COLO668 (cell line): ENCODE results near the gene C1orf52.

Experiments used
- DNase-seq: peaks from one replicate; lab custom pipeline; 2025; ENCODE audit not compliant: unreplicated experiment; lab: John Stamatoyannopoulos, UW

C1orf52 gene

GRCh38 chr1:85237613-85238012, 21.8 kb downstream of the C1orf52 start:
- no peak for DNase-seq

- no peak for DNase-seq
Observed at GRCh38 chr1:85230305-85230977, 29.0 kb downstream of the C1orf52 start.

DNA sequence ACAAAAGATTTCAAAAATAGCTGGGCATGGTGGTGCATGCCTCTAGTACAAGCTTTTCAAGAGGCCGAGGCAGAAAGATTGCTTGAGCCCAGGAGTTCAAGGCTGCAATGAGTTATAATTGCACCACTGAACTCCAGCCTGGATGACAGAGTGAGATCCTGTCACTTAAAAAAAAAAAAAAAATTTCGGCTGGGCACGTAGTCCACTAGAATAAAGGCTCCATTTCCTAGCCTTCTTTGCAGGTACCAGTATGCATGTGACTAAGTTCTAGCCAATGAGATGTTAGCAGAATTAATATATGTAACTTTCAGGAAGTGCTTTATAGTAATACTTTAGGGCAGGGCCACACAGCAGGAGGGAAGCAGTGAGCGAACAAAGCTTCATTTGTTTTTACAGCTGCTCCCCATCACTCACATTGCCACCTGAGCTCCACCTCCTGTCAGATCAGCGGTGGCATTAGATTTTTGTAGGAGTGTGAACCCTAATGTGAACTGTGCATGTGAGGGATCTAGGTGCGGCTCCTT, 29.8 kb downstream of the C1orf52 start:
- DNase-seq, result peak; percentile 58

GRCh38 chr1:85228972-85229371, 30.5 kb downstream of the C1orf52 start:
- no peak for DNase-seq

- no peak for DNase-seq
Observed at GRCh38 chr1:85225624-85226380, 33.7 kb downstream of the C1orf52 start.

DNA sequence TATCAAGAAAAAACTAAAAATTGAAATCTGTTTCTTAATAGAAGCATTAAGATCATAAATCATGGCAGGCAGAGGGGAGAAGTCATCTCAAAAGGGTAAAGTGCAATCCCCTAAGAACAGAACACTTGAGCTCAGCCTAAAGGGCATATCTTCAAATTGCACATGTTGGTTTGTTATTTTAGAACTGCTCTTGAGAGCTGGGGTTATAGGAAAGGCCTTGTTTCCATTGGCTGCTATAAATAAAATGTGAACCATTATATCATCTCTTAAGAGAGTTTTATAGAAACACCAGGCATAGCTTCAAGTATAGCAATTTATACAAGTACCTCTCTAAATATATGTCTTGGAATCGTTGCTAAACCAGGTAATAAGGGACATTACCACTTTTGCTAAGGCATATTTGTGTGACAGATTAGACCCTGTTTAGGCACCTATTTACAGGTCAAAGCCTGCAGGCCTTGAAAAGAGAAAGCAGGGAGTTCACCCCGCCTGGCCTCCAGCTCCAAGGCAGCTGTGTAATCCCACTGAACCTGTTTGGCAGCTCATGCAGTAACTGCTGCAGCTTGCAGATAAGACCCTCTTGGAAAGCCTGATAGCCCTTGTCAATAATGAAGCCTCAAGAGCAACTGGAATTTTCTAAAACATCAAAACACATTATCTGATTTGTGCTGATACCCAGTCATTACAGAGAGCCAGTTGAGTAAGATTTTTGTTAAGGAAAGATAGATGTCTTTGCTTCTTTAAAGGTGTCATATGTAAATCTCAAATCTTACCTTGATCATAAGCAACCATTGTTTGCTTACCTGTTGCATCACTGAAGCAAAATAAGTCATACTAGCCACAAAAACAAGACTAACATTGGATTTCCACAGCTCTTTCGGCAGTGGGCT, 34.5 kb downstream of the C1orf52 start:
- peak; percentile 92 for DNase-seq

GRCh38 chr1:85224295-85224694, 35.2 kb downstream of the C1orf52 start:
- no peak for DNase-seq

DNA sequence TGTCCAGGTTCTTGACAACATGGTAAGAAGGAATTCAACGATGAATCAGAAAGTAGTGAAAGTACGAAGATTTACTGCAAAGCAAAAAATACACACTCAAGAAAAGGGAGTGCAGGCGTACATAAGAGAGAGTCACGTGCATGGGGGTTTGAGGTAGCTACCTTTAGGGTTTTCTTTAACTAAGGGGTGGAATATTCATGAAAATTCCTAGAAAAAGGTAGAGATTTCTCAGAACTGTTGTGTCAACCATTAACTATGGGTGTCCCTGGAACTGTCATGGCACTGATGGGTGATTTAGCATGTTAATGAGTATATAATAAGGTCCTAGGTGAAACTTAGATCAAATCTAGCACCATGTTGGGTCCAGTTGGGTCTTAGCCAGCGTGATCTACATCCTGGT, 36.1 kb downstream of the C1orf52 start:
- no peak for DNase-seq

DNA sequence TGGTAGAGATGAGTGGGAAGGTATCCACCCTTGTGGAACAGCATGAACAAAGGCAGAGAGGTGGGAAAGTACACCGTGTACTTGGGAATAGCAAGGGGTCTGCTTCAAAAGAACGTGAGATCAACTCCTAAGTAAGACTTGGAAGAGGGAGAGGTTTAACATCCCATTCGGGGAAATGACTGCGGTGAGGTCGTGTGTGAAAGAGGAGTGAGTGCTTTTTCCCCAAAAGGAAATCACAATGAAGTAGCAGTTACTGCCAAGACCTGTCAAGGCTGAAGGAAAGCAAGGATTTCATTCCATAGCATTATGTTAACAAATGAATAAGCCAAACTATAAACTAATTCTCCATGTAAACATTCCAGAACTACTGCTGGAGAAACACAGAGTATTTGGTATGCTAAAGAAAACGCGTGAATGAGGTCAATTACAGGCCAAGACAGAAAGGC, 38.7 kb downstream of the C1orf52 start:
- DNase-seq, result no peak

DNA sequence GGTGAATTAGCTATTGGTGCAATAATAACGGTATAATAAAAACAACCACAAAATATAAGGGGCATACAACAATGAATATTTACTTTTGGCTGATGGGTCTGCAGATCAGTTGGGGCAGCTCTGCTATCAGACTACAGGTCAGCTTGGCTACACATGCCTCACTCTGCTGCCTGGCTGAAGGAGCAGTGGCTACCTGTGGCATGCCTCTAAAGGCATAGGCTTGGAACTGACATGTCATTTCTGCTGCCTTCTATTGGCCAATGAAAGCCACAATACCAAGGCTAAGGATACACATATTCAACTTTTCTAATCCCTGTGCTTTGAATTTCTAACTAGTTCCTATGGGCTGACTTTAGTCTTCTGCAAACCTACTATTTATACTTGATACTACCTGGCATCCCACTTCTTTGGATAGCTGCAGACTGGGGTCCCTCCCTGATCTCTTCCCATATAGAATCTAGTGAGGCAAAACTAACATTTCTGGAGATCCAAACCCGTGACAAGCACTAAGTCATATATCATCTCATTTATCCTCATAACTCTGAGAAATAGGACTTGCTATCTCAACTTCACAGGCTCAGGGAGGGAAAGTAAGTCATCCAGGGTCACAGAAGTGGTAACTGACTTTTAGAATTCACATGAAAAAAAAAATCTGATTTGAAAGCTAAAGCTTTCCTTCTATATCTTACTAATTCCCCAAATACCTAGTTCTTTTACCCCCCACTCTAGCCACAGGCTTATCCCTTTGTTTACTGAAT, 39.4 kb downstream of the C1orf52 start:
- DNase-seq, result no peak

GRCh38 chr1:85216697-85217096, 42.8 kb downstream of the C1orf52 start:
- no peak for DNase-seq

DNA sequence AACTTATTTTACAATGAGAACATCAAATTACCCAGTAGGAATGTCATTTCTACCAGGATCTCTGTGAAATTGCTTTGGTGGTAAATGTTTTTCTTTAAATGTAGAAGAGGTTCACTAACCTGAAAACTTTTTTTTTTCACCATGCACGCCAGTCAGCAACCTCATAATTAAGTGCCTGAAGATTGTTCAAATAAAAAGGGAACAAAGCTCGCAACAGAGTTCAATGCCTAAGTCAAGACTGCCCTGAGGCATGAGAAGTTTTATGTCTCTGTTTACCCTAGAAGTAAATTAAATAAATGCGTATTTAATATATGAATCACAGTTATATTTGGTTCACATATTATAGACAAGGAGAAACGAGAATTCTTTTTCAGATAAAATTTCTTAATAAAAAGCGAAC, 44.8 kb downstream of the C1orf52 start:
- DNase-seq, result no peak

DNA sequence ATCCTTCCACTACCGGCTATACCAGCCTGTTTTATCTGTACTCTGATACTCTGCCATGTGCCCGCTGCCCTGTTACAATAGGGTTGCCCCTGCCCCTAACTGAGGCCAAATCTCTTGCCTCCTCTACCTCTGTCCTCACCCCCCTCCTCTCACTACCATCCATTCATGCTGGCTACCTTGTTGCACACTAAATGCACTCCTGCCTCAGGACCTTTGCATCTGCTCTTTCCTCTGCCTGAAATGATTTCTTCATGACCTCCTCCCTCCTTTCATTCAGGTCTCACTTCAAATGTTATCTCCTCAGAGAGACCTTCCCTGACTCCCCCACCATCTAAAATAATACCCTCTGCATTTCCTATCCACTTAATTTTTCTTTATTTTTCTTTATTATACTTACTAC, 51.0 kb downstream of the C1orf52 start:
- no peak for DNase-seq

DNA sequence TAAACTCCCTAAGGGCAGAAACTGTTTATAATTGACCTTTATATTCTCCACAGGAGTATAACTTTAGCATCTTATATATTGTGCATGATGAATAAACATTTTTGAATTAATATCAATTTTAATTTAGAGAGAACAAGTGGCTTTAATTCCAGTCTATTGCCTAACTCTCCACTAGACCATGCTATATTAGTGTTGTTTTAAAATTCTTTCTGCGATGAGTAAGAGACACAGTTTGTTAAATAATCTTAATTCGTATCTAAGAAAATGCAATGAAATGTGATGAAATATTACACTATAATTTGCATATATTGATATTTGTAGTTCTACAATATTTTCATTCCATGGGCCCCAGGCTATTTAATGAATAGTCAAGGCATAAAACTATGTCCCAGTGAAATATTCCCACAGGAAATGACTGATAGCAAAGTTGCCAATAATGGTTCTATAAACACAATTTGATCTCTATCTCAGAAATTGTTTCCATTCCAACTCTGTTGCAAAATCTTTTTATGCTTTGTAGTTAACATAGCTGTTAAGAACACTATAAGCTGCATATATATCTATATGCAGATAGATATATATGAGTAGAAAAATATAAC, 55.8 kb downstream of the C1orf52 start:
- no peak for DNase-seq

DNA sequence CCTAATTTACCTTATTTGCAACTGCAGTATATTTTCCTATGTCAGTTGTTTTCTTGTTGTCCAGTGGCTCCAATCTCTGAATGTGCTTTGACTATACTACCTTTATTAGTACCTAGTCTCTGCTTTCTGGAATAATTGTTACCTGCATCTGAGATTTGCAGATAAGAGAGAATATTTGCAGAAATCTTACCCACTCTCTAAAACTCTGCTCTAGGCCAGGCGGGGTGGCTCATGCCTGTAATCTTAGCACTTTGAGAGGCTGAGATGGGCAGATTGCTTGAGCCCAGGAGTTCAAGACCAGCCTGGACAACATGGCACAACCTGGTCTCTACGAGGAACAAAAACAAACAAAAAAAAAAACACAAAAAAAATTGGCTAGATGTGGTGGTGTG, 56.6 kb downstream of the C1orf52 start:
- no peak for DNase-seq

GRCh38 chr1:85202092-85202863, 57.2 kb downstream of the C1orf52 start:
- DNase-seq, result no peak

DNA sequence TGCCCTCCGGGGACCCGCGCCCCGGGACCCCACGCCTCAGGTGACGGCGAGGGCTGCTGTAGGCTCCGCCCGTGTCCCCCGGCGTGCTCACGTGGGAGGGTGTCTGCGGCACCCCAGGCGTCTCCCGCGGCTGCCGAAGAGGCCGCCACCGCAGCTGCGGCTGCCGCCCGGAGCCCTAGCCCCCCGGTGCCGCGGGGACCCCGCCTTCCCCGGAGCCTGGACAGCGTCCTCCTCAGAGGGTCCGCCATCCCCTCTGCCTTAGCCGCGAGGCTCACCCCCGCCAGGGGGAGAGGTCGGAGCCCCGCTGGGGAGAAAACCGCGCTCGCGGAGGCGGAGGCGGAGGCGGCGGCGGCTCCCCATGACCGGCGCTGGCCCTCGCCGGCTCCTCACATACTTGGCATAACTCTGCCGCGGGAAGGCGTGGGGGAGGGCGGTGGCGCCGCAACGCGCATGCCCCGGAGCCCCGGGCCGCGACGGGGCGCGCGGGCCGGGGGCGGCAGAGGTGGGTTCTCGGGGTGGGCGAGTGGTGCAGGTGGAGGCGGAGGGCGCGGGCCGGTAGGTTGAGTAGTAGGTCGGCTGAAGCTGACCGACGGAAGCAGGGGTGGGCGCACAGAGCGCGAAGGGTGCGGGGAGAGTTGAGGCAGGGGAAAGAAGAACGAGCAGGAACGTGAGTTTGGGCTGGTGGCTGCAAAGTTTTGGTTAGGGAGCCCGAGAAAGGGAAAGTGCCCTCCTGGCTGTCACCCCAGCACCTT, 57.9 kb downstream of the C1orf52 start:
- DNase-seq, result peak; percentile 85

DNA sequence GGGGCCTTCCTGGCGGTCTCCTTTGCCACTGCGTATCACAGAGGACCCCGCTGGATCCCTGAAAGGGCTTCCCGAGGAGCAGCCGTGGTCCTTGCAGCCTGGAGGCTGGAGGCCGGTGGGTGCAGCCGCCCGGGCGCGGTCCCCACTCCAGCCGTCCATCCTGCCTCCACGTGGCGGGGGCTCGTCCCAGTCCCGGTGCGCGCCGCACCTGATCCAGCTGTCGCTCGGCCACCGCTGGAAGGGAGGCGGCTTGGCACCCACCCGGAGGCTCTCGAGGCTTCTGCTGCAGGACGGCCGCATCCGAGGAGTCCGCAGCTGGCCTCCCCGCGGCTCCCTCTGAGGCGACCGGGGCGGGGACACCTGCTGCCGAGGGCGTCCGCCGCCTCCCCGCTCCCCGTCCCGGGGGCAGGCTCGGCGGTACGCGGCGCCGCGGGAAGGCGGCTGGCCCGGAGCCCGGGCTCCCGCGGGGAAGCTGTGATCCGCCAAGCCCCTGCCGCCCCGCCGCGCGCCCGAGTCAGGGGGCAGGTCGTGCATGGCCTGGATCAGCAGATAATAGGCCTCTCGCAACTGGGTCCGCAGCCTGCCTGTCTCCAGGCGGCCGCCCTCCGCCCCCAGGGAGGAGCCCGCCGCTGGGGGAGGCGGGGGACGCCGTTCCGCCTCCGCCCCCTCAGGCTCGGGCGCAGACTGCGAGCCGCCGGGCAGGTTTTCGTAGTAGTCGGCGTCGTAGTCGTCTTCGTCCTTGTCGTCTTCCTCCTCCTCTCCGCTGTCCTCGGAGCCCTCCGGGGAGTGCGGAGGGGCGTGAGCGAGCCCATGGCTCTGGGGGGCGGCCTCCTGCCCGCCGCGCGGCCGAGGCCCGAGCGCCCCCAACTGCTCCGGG, 58.8 kb downstream of the C1orf52 start, which contains the start of gene SYDE2:
Gene SYDE2 (minus strand): TSS at position 554 of the 877 bp plus-strand sequence. CDS start 20 bp downstream, at position 534.
- DNase-seq, result peak; percentile 95
